Lower leg skin (tissue), 3 donors: ENCODE measurements around the gene APBA2.

ENCODE experiments used
- CTCF ChIP-seq, 3 donors: fragments of 450-650 bp; IDR thresholded peaks; one replicate each; pipeline ENCODE4 v1.5.1; 2016; ENCODE audit warnings: antibody characterized with exemption in 3 of 3, mild to moderate bottlenecking in 3 of 3, moderate library complexity in 2 of 3
- POLR2A ChIP-seq, 2 donors: fragments of 450-650 bp; IDR thresholded peaks; one replicate each; pipeline ENCODE4 v1.6.1; 2016 to 2017; ENCODE audit warnings: antibody characterized with exemption in 2 of 2, mild to moderate bottlenecking in 1 of 2, moderate library complexity in 1 of 2

DNA sequence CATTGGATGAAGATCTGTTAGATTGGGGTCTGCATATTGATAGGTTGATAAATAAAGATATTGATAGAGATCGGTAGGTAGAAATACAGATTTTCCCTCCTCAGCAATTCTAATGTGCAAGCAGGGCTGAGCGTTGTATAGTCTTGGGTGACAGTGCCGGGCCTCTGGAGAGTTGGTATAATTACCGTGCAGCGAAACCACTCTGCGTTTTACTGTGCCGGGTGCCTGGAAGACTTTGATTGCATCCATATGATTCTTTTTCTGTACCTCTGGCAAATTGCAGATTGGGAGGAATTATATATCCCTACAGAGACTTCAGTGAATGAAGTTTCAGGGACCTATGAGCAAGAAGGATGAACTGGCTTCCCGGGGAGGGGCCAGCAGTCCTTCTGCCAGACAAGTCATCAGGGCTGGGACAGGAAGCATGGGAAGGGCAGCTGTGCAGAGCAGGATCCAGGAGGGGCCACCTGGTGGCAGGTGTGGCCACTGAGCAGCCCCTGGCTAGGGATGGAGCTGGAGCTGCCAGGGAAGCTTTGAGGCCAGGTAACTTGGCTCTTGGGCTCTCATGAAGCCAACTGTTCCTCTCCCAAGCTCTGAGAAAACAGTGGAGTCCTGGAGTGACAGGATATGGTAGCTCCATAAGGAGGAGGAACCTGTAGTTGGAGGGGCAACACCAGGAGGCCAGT, 132.5 kb downstream of the APBA2 start:
- TF ChIP-seq CTCF (IDR thresholded peaks at IDR 0.05) (no peak), POLR2A (IDR thresholded peaks at IDR 0.05) (no peak)
